Activated B cell treated with CpG ODN at 0.5 μM for 24 hours (primary cell): ENCODE data around the gene FSCN2. TPM values are rescaled to one million over a fixed set of nuclear protein-coding genes. Genes with fewer than 3 reads are reported as not detected.
A peak's percentile ranks its signal among the peaks of the same experiment; 100 is the strongest.

Source experiments
- ATAC-seq: fragments of 200-7000 bp; cut with Tn5 transposase; one replicate; pipeline ENCODE4 v1.10.0; 2021; ENCODE audit warnings: low read depth, mild to moderate bottlenecking, moderate library complexity
- CTCF ChIA-PET: fragments of 350-600 bp; sonication (Branson Sonifier 250); formaldehyde crosslinking; loops from one replicate; lab custom pipeline; 2021; ENCODE audit warnings: antibody characterized with exemption; lab: Charles Lee
- POLR2A ChIA-PET: fragments of 350-600 bp; sonication (Branson Sonifier 250); formaldehyde crosslinking; loops from one replicate; lab custom pipeline; 2021; ENCODE audit warnings: antibody characterized with exemption; lab: Charles Lee
- DNase-seq: peaks from one replicate; pipeline ENCODE4 v3.0.0; 2022
- H3K27ac Mint-ChIP-seq: one replicate; pipeline ENCODE4 v1.8.0; 2020; ENCODE audit warnings: mixed read lengths
- H3K27me3 Mint-ChIP-seq: one replicate; pipeline ENCODE4 v1.8.0; 2021; ENCODE audit warnings: mixed read lengths
- H3K36me3 Mint-ChIP-seq: one replicate; pipeline ENCODE4 v1.8.0; 2021; ENCODE audit warnings: low read depth, mixed read lengths
- H3K4me1 Mint-ChIP-seq: one replicate; pipeline ENCODE4 v1.8.0; 2021; ENCODE audit warnings: mixed read lengths
- H3K4me3 Mint-ChIP-seq: one replicate; pipeline ENCODE4 v1.8.0; 2020; ENCODE audit warnings: mild to moderate bottlenecking, mixed read lengths
- H3K9me3 Mint-ChIP-seq: one replicate; pipeline ENCODE4 v1.8.0; 2020; ENCODE audit warnings: mixed read lengths
- intact Hi-C: fragments of 100-400 bp; cut with micrococcal nuclease; formaldehyde crosslinking; loops from one replicate; pipeline ENCODE4 v1.15.1; 2024
- total RNA-seq: library from RNA; stranded (reverse); gene quantifications from 2 replicates; pipeline ENCODE4 v1.2.3, GENCODE V29; 2022
- TF ChIP-seq, protein P1 (sequence below): fragments of 200-600 bp; IDR thresholded peaks from one replicate; pipeline ENCODE4 v1.8.0; 2022; ENCODE audit warnings: antibody characterized with exemption, mild to moderate bottlenecking

The FSCN2 gene
- total RNA-seq, 1 donor from 2014 or later: 5.5 TPM

DNA sequence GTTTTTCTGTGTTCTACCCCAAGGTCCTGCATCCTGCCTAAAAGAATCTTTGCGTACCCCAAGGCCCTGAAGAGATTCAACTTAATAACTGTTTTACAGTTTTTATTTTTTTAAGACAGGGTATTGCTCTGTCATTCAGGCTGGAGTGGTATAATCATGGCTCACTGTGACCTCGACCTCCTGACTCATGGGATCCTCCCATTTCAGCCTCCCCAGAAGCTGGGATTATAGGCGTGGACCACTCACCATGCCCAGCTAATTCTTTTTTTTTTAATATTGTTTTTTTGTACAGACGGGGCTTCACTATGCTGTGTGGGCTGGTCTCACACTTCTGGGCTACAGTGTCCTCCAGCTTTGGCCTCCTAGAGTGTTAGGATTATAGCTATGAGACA, 33.3 kb downstream of the FSCN2 start:
- ChIA-PET POLR2A (interaction anchor here (0.6 to 3.6 kb wide), 7 partner anchors 9 to 150 kb away, joined by 3 to 25 read pairs (median 8); partner anchors contain the start of genes ACTG1 and FAAP100), CTCF (interaction anchor here (1.4 kb wide), 1 partner anchor 40 kb away, joined by 6 read pairs; no protein-coding TSS in a partner anchor)
- no peaks in the 10 kb centered on the region for H3K27me3 Mint-ChIP-seq
- peaks cover 40% of the 10 kb centered on the region for H3K4me1 Mint-ChIP-seq
- intact Hi-C loops: loop anchor here (1.0 kb wide), 1 partner anchor 8 kb away; no protein-coding TSS in a partner anchor
- ATAC-seq: peak; percentile 6
- peak overlapping the region; percentile 47 for H3K4me3 Mint-ChIP-seq
- no peaks in the 10 kb centered on the region for H3K9me3 Mint-ChIP-seq
- TF ChIP-seq, protein P1, sequence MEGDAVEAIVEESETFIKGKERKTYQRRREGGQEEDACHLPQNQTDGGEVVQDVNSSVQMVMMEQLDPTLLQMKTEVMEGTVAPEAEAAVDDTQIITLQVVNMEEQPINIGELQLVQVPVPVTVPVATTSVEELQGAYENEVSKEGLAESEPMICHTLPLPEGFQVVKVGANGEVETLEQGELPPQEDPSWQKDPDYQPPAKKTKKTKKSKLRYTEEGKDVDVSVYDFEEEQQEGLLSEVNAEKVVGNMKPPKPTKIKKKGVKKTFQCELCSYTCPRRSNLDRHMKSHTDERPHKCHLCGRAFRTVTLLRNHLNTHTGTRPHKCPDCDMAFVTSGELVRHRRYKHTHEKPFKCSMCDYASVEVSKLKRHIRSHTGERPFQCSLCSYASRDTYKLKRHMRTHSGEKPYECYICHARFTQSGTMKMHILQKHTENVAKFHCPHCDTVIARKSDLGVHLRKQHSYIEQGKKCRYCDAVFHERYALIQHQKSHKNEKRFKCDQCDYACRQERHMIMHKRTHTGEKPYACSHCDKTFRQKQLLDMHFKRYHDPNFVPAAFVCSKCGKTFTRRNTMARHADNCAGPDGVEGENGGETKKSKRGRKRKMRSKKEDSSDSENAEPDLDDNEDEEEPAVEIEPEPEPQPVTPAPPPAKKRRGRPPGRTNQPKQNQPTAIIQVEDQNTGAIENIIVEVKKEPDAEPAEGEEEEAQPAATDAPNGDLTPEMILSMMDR: no peak
- peaks cover 64% of the 10 kb centered on the region for H3K36me3 Mint-ChIP-seq
- DNase-seq: no peak
- H3K27ac Mint-ChIP-seq: peak overlapping the region; percentile 91

DNA sequence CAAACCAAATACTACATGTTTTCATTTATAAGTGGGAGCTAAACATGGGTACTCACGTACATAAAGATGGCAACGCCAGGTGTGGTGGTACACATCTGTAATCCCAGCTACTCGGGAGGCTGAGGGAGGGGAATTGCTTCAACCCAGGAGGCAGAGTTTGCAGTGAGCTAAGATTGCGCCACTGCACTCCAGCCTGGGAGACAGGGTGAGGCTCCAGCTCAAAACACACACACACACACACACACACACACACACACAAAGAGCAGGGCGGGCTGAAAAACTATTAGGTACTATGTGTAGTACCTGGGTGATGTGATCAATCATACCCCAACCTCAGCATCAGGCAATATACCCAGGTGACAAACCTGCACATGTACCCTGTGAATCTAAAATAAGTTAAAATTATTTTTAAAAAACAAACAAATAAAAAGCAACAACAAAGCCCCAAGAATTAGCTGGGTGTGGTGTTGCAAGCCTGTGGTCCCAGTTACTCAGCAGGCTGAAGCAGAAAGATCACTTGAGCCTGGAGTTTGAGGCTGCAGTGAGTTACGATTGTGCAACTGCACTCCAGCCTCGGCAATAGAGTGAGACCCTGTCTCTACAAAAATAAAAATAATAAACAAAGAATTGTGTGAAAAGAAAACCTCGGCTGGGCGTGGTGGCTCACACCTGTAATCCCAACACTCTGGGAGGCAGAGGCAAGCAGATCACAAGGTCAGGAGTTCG, 35.8 kb downstream of the FSCN2 start:
- H3K9me3 Mint-ChIP-seq: no peaks in the 10 kb centered on the region
- intact Hi-C loops: no loop called here
- H3K27me3 Mint-ChIP-seq: no peaks in the 10 kb centered on the region
- peaks cover 38% of the 10 kb centered on the region for H3K4me1 Mint-ChIP-seq
- H3K36me3 Mint-ChIP-seq: peaks cover 70% of the 10 kb centered on the region
- H3K4me3 Mint-ChIP-seq: no peak overlapping the region
- POLR2A ChIA-PET: interaction anchor here (0.6 kb wide), 1 partner anchor 36 kb away, joined by 3 read pairs; no protein-coding TSS in a partner anchor
- no peak for ATAC-seq
- DNase-seq: no peak
- CTCF ChIA-PET: no interaction called here
- no peak overlapping the region for H3K27ac Mint-ChIP-seq
- TF ChIP-seq, protein P1: no peak

DNA sequence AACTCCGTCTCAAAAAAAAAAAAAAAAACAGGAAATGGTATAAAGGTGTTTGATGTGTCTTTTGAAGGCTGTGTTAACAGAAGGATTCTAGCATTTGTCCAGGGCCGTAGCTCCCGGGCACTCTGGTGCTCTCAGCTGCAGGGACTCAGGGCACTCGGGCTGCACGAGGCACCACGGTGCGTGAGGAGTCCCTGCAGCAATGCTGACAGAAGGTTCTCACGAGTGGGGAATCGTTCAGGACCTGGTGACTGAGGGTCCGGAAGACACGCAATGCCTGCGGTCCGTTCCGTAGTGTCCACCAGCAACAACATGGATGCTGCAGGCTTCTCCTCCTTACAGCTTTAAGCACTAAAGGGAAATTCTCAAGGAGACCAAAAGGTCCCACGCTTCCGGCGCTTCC, 36.6 kb downstream of the FSCN2 start:
- Mint-ChIP-seq H3K27me3 (no peaks in the 10 kb centered on the region), H3K4me3 (no peak overlapping the region), H3K9me3 (no peaks in the 10 kb centered on the region), H3K27ac (no peak overlapping the region), H3K36me3 (peaks cover 77% of the 10 kb centered on the region), H3K4me1 (peaks cover 36% of the 10 kb centered on the region)
- ChIA-PET POLR2A (no interaction called here), CTCF (no interaction called here)
- TF ChIP-seq, protein P1: no peak
- ATAC-seq (no peak), DNase-seq (no peak)
- intact Hi-C loops: no loop called here

DNA sequence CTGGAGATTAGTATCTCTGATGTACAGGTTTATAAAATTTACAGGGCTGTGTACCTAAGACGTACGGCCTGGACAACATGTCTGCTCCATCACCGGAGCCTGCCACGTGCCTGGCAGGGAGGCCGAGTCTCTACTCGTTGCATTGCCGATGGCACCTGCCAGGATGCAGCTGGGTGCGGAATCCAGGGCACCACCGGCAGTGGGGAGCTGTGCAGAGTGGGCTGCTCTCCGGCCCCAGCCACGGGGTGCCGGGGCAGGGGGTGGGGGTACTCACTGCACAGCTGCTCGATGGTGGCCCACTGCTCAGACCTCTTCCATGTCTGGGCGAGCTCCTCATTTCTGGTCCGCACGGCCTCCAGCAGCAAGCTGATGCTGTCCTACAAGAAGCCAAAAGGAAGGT, 37.1 kb downstream of the FSCN2 start:
- H3K4me1 Mint-ChIP-seq: peaks cover 33% of the 10 kb centered on the region
- no peak overlapping the region for H3K27ac Mint-ChIP-seq
- no peaks in the 10 kb centered on the region for H3K9me3 Mint-ChIP-seq
- H3K36me3 Mint-ChIP-seq: peaks cover 80% of the 10 kb centered on the region
- POLR2A ChIA-PET: interaction anchor here (0.8 kb wide), 1 partner anchor 30 kb away, joined by 3 read pairs; no protein-coding TSS in a partner anchor
- H3K27me3 Mint-ChIP-seq: no peaks in the 10 kb centered on the region
- TF ChIP-seq, protein P1: no peak
- intact Hi-C loops: no loop called here
- H3K4me3 Mint-ChIP-seq: no peak overlapping the region
- ATAC-seq: no peak
- no peak for DNase-seq
- CTCF ChIA-PET: no interaction called here

DNA sequence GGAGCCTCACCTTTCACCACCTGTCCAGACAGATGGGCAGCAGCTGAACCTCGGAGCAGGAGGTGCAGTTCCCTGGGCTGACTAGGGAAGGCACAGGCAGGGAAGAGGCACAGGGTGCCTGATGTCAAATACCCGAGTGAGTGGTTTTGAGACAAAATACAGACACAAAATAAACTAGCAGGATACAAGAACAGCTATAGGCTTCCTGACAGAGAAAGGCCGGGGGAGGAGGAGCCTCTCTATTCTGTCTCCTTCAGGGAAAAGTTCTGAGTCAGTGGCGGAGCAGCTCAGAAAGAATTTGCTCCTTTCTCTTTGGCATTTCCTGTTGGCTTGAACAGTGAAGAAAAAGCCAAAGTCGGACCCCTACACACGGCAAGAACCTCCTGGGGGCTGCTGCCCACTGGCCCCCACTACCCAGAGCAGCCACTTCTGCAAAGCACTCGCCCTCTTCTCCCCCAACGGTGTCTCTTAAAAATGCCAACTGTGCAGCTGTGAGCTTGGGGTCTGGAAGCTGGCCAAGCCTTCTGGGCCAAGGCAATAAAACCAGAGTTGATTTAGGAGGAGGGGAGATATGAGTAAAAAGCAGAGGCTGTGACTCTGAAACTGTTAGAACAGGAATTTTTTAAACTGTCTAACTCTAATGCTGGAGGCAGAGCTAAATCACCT, 38.4 kb downstream of the FSCN2 start:
- no peak for DNase-seq
- H3K9me3 Mint-ChIP-seq: no peaks in the 10 kb centered on the region
- no peaks in the 10 kb centered on the region for H3K27me3 Mint-ChIP-seq
- no peak overlapping the region for H3K27ac Mint-ChIP-seq
- ChIA-PET CTCF (no interaction called here), POLR2A (no interaction called here)
- ATAC-seq: no peak
- peaks cover 86% of the 10 kb centered on the region for H3K36me3 Mint-ChIP-seq
- no peak overlapping the region for H3K4me3 Mint-ChIP-seq
- TF ChIP-seq, protein P1: no peak
- intact Hi-C loops: no loop called here
- peaks cover 19% of the 10 kb centered on the region for H3K4me1 Mint-ChIP-seq
